Liver (tissue), 3 donors: ENCODE measurements around the gene ABTB2.

ENCODE experiments used
- ATF3 ChIP-seq: IDR thresholded peaks from 2 replicates; pipeline ENCODE4 v1.6.1; 2016; ENCODE audit warnings: antibody characterized with exemption
- CTCF ChIP-seq: fragments of 150-350 bp; IDR thresholded peaks from 2 replicates; pipeline ENCODE4 v1.5.1; 2017; ENCODE audit warnings: improper control_type of control experiment, low read depth, low read length; ENCODE audit not compliant: missing input control
- EGR1 ChIP-seq, 2 donors: IDR thresholded peaks; 2 replicates each; pipeline ENCODE4 v1.6.1; 2016 to 2018; ENCODE audit warnings: antibody characterized with exemption in 2 of 2, low read depth in 2 of 2
- MAX ChIP-seq: IDR thresholded peaks from 2 replicates; pipeline ENCODE4 v1.6.1; 2016; ENCODE audit warnings: antibody characterized with exemption
- NR2F2 ChIP-seq: IDR thresholded peaks from 2 replicates; pipeline ENCODE4 v1.6.1; 2016; ENCODE audit warnings: antibody characterized with exemption
- RAD21 ChIP-seq, 2 donors: IDR thresholded peaks; 2 replicates each; pipeline ENCODE4 v1.6.1; 2016; ENCODE audit warnings: antibody characterized with exemption in 2 of 2, mild to moderate bottlenecking in 2 of 2
- SP1 ChIP-seq: IDR thresholded peaks from 2 replicates; pipeline ENCODE4 v1.6.1; 2018; ENCODE audit warnings: antibody characterized with exemption, mild to moderate bottlenecking
- TAF1 ChIP-seq: conservative IDR thresholded peaks from 2 replicates; pipeline ENCODE4 v1.6.1; 2016; ENCODE audit warnings: antibody characterized with exemption, mild to moderate bottlenecking
- donor health status: healthy.
- donor health status: healthy.

- TF ChIP-seq TAF1 (no peak), CTCF (peak; percentile 27), MAX (no peak), EGR1 (IDR thresholded peaks at IDR 0.05; ENCODE audit: low read depth in 2 of 2) (no peak), RAD21 (IDR thresholded peaks at IDR 0.05) (peak in 1 of 2 donors; percentile 58), NR2F2 (no peak), SP1 (no peak), ATF3 (no peak)
These were observed 208.0 kb downstream of the ABTB2 start for GRCh38 chr11:34149786-34150185.
